ENCODE data around the gene MRPL43. TPM values are rescaled to one million over a fixed set of nuclear protein-coding genes. Genes with fewer than 3 reads are reported as not detected.

Gene MRPL43
- total RNA-seq, 1 donor from 2014 or later, result 59.5 TPM

DNA sequence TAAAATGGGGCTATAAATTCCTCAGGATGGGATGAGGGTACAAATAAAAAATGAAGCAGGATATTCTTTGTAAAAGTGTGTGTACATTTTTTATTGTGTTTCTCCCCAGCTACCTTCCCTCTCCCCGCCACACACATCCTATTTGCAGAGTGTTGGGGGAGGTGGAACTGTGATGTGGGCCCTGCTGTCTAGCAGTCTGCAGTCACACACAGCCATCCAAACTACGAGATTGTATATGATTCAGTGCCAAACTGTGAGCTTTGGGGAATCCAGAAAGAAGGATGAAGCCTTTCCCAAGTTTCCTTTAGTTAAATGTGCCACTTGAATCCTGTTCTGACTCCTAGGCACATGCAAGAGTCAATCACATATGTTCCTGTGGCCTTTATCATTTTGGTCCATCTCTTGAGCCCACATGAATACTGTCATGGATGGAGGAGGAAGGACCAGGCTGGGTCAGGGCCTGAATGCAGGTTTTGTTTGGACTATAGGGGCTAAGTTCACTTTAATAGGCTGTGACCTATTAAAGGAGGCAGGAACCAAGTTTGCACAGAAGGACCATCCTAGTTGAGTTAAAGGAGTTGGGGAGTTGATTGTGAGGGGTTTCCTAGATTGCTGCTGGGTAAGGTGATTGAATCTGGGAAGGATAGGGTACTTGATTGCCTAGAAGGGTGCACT, 19.1 kb downstream of the MRPL43 start:
- peak overlapping the region; percentile 72 for H3K4me3 Mint-ChIP-seq
- H3K27me3 Mint-ChIP-seq, result peaks cover 4% of the 10 kb centered on the region
- H3K4me1 Mint-ChIP-seq, result peaks cover 6% of the 10 kb centered on the region
- no peak overlapping the region for H3K27ac Mint-ChIP-seq
- no peak for DNase-seq
- H3K9me3 Mint-ChIP-seq, result no peaks in the 10 kb centered on the region
- peaks cover 7% of the 10 kb centered on the region for H3K36me3 Mint-ChIP-seq (ENCODE audit: low read depth)
- intact Hi-C loops (cut with micrococcal nuclease), result no loop called here

DNA sequence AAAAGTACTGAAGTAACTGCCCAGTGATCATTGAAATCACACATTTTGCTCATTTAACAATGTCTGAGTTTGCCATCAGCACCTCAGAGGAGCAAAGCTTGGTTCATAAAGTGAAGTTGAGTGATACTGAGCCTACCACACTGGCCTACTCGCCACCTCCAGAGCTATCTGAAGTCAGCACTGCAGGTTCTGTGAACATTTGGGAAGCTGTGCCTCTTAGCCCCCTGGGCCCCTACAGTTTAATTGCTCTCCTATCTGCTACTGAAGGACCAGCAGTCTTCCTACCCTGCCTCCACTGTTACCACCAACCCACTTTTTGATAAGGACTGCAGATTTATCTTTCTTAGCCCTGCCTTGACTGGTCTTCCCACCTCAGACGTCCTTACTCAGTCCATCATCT, 20.0 kb downstream of the MRPL43 start:
- intact Hi-C loops (cut with micrococcal nuclease), result no loop called here
- no peak overlapping the region for H3K27ac Mint-ChIP-seq
- peaks cover 13% of the 10 kb centered on the region for H3K36me3 Mint-ChIP-seq (ENCODE audit: low read depth)
- DNase-seq, result no peak
- no peaks in the 10 kb centered on the region for H3K9me3 Mint-ChIP-seq
- no peak overlapping the region for H3K4me3 Mint-ChIP-seq
- H3K4me1 Mint-ChIP-seq, result peaks cover 6% of the 10 kb centered on the region
- peaks cover 4% of the 10 kb centered on the region for H3K27me3 Mint-ChIP-seq

- no peak for DNase-seq
- H3K4me1 Mint-ChIP-seq, result peaks cover 6% of the 10 kb centered on the region
- H3K27me3 Mint-ChIP-seq, result peaks cover 4% of the 10 kb centered on the region
- intact Hi-C loops (cut with micrococcal nuclease), result no loop called here
- H3K9me3 Mint-ChIP-seq, result no peaks in the 10 kb centered on the region
- H3K4me3 Mint-ChIP-seq, result no peak overlapping the region
- H3K36me3 Mint-ChIP-seq (ENCODE audit: low read depth), result peaks cover 17% of the 10 kb centered on the region
- H3K27ac Mint-ChIP-seq, result no peak overlapping the region
Measured at GRCh38 chr10:100966887-100967286, 20.4 kb downstream of the MRPL43 start.

GRCh38 chr10:100965820-100966219, 21.5 kb downstream of the MRPL43 start:
- H3K4me3 Mint-ChIP-seq, result no peak overlapping the region
- no peak overlapping the region for H3K27ac Mint-ChIP-seq

GRCh38 chr10:100963826-100964225, 23.5 kb downstream of the MRPL43 start:
- peaks cover 4% of the 10 kb centered on the region for H3K4me1 Mint-ChIP-seq
- no peaks in the 10 kb centered on the region for H3K9me3 Mint-ChIP-seq
- intact Hi-C loops (cut with micrococcal nuclease), result no loop called here

More at GRCh38 chr10:100965820-100966219, 21.5 kb downstream of the MRPL43 start:
- Mint-ChIP-seq H3K36me3 (ENCODE audit: low read depth) (peaks cover 20% of the 10 kb centered on the region), H3K9me3 (no peaks in the 10 kb centered on the region), H3K4me1 (peaks cover 6% of the 10 kb centered on the region), H3K27me3 (peaks cover 4% of the 10 kb centered on the region)
- no peak for DNase-seq
- intact Hi-C loops (cut with micrococcal nuclease), result no loop called here

GRCh38 chr10:100962351-100963080, 24.8 kb downstream of the MRPL43 start:
- Mint-ChIP-seq H3K36me3 (ENCODE audit: low read depth) (peaks cover 35% of the 10 kb centered on the region), H3K4me1 (no peaks in the 10 kb centered on the region), H3K9me3 (no peaks in the 10 kb centered on the region), H3K27ac (no peak overlapping the region), H3K4me3 (no peak overlapping the region), H3K27me3 (no peaks in the 10 kb centered on the region)
- DNase-seq, result no peak
- intact Hi-C loops (cut with micrococcal nuclease), result no loop called here

More at GRCh38 chr10:100963826-100964225, 23.5 kb downstream of the MRPL43 start:
- no peak overlapping the region for H3K4me3 Mint-ChIP-seq
- no peaks in the 10 kb centered on the region for H3K27me3 Mint-ChIP-seq
- no peak for DNase-seq
- no peak overlapping the region for H3K27ac Mint-ChIP-seq
- H3K36me3 Mint-ChIP-seq (ENCODE audit: low read depth), result peaks cover 35% of the 10 kb centered on the region

GRCh38 chr10:100960251-100960650, 27.0 kb downstream of the MRPL43 start:
- DNase-seq, result no peak
- intact Hi-C loops (cut with micrococcal nuclease), result no loop called here
- Mint-ChIP-seq H3K27ac (no peak overlapping the region), H3K9me3 (no peaks in the 10 kb centered on the region), H3K27me3 (no peaks in the 10 kb centered on the region), H3K4me1 (peaks cover 8% of the 10 kb centered on the region), H3K4me3 (no peak overlapping the region), H3K36me3 (ENCODE audit: low read depth) (peaks cover 43% of the 10 kb centered on the region)

DNA sequence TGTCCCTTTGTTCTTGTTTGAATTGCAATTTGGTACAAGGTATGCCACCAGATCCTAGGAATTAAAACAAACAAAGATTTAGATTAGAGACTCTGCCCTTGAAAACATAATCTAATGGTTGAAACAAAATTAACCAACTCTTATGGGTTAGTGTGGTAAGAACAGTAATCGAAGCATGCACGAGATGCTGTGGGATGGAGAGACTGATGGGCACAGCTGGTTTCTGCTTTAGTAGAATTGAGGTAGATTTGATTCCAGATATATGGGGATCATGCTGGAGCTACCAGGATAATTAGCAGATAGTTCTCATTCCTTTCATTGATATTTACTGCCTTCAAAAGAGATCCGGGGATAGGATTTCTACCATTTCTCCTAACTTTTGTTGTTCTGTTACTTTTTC, 38.4 kb downstream of the MRPL43 start:
- no peak overlapping the region for H3K27ac Mint-ChIP-seq
- intact Hi-C loops (cut with micrococcal nuclease), result no loop called here
- H3K4me3 Mint-ChIP-seq, result no peak overlapping the region
- no peaks in the 10 kb centered on the region for H3K27me3 Mint-ChIP-seq
- DNase-seq, result no peak
- no peaks in the 10 kb centered on the region for H3K4me1 Mint-ChIP-seq
- H3K36me3 Mint-ChIP-seq (ENCODE audit: low read depth), result peaks cover 35% of the 10 kb centered on the region
- no peaks in the 10 kb centered on the region for H3K9me3 Mint-ChIP-seq

GRCh38 chr10:100945754-100946153, 41.5 kb downstream of the MRPL43 start:
- Mint-ChIP-seq H3K4me1 (peaks cover 5% of the 10 kb centered on the region), H3K36me3 (ENCODE audit: low read depth) (peaks cover 40% of the 10 kb centered on the region), H3K4me3 (no peak overlapping the region), H3K9me3 (no peaks in the 10 kb centered on the region), H3K27ac (no peak overlapping the region), H3K27me3 (no peaks in the 10 kb centered on the region)
- intact Hi-C loops (cut with micrococcal nuclease), result no loop called here
- no peak for DNase-seq

GRCh38 chr10:100943508-100943907, 43.8 kb downstream of the MRPL43 start:
- Mint-ChIP-seq H3K4me3 (no peak overlapping the region), H3K27me3 (no peaks in the 10 kb centered on the region), H3K36me3 (ENCODE audit: low read depth) (peaks cover 43% of the 10 kb centered on the region), H3K27ac (no peak overlapping the region), H3K4me1 (peaks cover 5% of the 10 kb centered on the region), H3K9me3 (no peaks in the 10 kb centered on the region)
- intact Hi-C loops (cut with micrococcal nuclease), result no loop called here
- no peak for DNase-seq

DNA sequence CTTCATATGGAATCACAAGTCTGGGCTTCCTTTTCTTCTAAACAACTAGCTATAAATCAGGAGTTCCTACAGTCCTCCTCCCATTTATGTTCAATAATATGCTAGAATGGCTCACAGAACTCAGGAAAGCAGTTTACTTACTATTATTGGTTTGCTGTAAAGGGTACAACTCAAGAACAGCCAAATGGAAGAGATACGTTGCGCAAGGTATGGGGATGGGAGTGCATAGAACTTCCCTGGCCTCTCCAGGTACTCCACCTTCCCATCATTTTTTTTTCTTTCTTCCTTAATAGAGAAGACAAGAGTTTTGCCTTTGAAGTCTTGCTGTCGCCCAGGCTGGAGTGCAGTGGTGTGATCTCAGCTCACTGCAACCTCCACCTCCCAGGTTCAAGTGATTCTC, 45.1 kb downstream of the MRPL43 start:
- peaks cover 5% of the 10 kb centered on the region for H3K4me1 Mint-ChIP-seq
- peaks cover 38% of the 10 kb centered on the region for H3K36me3 Mint-ChIP-seq (ENCODE audit: low read depth)
- no peak overlapping the region for H3K4me3 Mint-ChIP-seq
- H3K9me3 Mint-ChIP-seq, result no peaks in the 10 kb centered on the region
- no peak for DNase-seq
- intact Hi-C loops (cut with micrococcal nuclease), result no loop called here
- no peaks in the 10 kb centered on the region for H3K27me3 Mint-ChIP-seq
- no peak overlapping the region for H3K27ac Mint-ChIP-seq

DNA sequence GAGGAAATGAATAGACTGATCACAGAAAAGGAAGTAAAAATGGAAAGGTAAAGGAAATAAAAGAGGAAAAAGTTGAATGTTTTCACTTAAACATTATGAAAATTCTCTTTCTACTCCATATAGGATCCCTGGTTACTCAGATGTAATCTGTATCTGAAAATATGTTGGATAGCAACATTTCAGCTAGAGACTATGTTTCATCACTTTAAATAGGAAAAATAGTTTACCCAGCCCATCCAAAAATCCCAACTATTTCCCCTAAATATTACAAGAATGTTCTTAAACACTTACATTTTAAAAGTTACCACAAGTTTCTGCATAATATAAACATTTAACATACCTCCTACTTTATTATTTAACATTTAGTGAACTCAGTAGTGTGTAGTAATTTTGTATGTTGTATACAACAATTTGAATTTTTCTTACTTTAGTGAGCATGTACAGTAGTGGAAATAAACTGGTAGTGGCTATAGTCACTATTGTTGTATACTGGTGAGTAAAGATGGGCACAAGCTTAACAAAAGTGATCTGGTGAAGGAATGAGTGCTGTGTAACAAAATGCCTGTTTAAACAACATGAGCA, 47.4 kb downstream of the MRPL43 start:
- no peak overlapping the region for H3K4me3 Mint-ChIP-seq
- H3K27ac Mint-ChIP-seq, result no peak overlapping the region
- peaks cover 5% of the 10 kb centered on the region for H3K4me1 Mint-ChIP-seq
- no peaks in the 10 kb centered on the region for H3K9me3 Mint-ChIP-seq
- intact Hi-C loops (cut with micrococcal nuclease), result no loop called here
- peaks cover 30% of the 10 kb centered on the region for H3K36me3 Mint-ChIP-seq (ENCODE audit: low read depth)
- no peak for DNase-seq
- no peaks in the 10 kb centered on the region for H3K27me3 Mint-ChIP-seq

Data from activated CD4-positive, alpha-beta T cell treated with anti-CD3 and anti-CD28 coated beads, Interleukin-2, amount 10 ng/mL, durations not matched to agents 24 days and 14 days (primary cell).